Esophagus squamous epithelium (tissue), 4 donors: ENCODE data around the gene COL6A2.

Experiments used
- CTCF ChIP-seq, 6 experiments: fragments of 450-650 bp in 4 of 6; fragments of 200-600 bp in 2 of 6; sonication (generic) in 2 of 6; IDR thresholded peaks; one replicate each; pipeline ENCODE4 v1.5.1; 2016 to 2019; ENCODE audit warnings: antibody characterized with exemption in 6 of 6, mild to moderate bottlenecking in 4 of 6, moderate library complexity in 4 of 6
- POLR2A ChIP-seq, 4 donors: fragments of 450-650 bp; IDR thresholded peaks; one replicate each; pipeline ENCODE4 v1.6.1; 2017; ENCODE audit warnings: antibody characterized with exemption in 4 of 4, mild to moderate bottlenecking in 4 of 4, moderate library complexity in 3 of 4

- TF ChIP-seq CTCF (IDR thresholded peaks at IDR 0.05) (no peak), POLR2A (IDR thresholded peaks at IDR 0.05) (no peak)
Observed at GRCh38 chr21:46161633-46162592, 64.0 kb downstream of the COL6A2 start.
